ENCODE data around the gene IL6ST.
A peak's percentile ranks its signal among the peaks of the same experiment; 100 is the strongest.

Gene IL6ST

GRCh38 chr5:55918087-55919035, 76.4 kb downstream of the IL6ST start:
- no peak for DNase-seq (ENCODE audit: low read depth)

DNA sequence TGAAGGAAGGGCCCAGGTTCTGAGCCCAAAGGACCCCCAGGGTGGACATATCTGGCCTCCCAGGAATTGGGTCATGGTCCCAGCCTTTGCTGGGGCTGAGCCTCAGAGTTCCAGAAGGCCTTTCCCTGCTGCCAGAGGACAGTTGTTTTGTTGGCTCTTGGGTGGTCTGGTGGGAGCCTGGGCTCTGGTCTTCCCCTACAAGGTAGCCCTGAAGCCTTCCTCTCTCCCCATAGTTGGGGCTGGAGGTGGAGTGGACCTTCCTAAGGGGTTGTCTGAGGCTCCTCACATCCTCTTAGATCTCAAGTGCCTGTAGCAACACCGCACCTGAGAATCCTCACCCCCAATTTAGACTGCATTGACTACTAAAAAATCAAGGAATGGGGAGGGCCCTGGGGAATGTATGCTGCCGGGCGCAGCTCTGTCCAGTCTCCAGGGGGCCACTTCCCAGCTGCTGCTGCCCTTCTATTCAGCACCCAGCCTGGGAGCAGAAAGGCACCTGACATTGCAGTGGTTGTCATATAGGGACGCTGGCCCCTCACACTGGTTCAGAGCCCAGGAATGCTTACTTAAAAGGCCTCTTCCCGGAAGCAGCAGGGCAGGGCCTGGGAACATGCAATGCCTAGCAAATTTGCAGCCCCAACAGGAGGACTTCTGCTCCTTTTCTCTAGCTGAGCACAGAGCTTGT, 77.2 kb downstream of the IL6ST start:
- DNase-seq (ENCODE audit: low read depth): no peak

DNA sequence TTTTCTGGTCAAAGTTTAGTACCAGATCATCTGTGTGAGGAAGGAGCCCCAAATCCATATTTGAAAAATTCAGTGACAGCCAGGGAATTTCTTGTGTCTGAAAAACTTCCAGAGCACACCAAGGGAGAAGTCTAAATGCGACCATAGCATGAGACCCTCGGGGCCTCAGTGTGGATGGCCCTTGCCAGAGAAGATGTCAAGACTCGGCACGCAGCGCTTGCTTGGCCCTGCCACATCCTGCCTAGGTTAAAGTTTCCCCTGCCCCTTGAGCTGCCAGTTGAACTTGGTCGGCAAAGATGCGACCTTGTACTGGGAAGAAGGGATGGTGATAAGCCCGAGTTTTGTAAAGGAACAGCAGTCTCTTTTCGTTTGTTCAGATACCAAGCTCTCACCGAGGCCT, 77.8 kb downstream of the IL6ST start:
- DNase-seq (ENCODE audit: low read depth): no peak

DNA sequence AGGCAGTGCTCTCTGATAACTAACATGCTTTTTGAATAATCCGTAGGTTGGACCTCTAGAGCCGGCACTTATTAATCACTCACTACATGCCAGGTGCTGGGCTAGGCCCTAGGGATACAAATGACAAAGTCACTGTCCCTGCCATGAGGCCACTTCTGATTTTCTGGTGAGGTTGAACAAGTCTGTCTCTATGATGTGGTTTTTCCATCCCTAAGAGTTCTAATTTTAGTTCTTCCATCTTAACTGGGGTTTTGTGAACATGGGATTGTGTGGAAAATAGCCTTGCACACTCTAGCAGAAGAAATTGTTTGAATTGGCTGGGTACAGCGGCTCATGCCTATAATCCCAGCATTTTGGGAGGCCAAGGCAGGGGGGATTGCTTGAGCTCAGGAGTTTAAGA, 79.0 kb downstream of the IL6ST start:
- DNase-seq (ENCODE audit: low read depth): no peak

GRCh38 chr5:55914971-55915370, 79.8 kb downstream of the IL6ST start:
- no peak for DNase-seq (ENCODE audit: low read depth)

GRCh38 chr5:55913466-55914413, 81.0 kb downstream of the IL6ST start:
- DNase-seq (ENCODE audit: low read depth): no peak

DNA sequence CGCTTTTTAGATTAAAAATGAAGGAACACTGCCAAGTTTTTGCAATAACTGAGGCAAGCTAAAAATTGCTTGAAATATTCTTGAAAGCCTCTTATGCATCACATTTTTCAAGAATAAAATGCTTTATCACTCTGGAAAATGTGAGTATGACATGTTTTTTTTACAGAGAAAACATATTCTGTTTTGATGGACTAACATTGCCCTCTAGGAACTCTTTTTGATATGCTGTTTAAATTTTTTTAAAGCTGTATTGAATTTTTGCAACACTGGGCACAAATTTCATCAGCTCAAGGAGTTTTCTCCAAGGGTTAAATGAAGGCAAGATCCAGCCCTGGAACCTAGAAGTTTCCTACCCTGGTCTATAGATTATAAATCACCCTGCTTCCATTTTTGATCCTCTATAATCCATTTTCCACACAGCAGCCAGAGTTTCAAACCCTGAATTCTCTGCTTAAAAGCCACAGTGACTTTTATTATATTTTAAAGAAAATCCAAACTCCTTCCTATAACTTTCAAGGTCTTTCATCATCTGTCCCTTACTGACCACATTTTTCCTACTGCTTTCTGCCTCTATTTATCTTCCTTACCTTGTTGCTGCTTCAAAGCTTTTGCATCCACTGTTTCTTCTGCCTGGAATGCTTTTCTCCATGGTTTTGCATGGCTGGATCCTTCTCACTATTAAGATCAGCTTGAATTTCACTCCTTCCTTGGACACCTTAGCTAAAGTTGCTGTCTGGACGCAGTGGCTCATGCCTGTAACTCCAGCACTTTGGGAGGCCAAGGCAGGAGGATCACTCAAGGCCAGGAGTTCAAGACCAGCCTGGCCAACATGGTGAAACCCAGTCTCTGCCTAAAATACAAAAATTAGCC, 82.7 kb downstream of the IL6ST start:
- no peak for DNase-seq (ENCODE audit: low read depth)

DNA sequence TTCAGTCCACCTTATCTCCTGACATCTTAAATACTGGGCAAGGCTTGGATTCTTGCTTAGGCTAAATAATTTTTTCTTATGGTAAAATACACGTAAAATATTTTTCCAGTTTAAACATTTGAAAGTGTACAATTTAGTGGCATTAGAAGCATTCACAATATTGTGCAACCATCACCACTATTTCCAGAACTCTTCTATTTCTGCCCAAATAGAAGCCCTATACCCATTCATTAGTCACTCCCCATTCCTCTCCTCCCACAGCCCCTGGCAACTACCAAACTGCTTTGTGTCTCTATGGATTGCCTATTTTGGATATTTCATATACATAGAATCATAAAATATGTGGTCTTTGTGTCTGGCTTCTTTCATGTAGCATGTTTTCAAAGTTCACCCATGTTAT, 86.0 kb downstream of the IL6ST start:
- no peak for DNase-seq (ENCODE audit: low read depth)

GRCh38 chr5:55907927-55908326, 86.8 kb downstream of the IL6ST start:
- no peak for DNase-seq (ENCODE audit: low read depth)

GRCh38 chr5:55905251-55905650, 89.5 kb downstream of the IL6ST start:
- DNase-seq (ENCODE audit: low read depth): no peak

- no peak for DNase-seq (ENCODE audit: low read depth)
These were observed 90.6 kb downstream of the IL6ST start for GRCh38 chr5:55904152-55904551.

DNA sequence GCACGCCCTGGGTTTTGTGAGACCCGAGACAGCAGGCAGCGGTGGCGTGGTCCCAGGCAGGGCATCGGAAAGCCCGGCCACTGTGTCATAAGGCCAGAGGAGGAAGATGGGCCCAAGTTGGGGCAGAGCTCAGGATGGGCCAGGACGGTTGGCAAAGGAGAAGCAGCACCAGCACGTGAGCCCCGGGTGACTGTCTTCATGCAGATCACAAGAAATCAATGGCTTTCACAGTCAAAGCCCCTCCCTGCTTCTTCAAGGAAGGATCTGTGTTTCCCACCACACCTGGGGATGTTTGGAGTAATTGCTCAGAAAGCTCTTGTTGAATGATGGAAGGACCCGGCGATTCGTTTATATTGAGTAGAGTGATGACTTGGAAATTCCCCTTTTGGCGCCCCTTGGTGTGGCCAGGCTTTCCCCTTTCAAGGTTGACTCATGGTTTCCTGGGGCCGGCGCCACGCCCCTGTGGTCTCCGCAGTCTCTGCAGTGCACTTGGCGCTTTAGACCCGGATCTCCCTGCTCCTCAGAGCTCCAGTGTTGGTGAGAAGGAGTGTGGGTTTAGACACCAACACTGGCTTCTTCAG, 91.6 kb downstream of the IL6ST start:
- DNase-seq (ENCODE audit: low read depth): peak; percentile 69

DNA sequence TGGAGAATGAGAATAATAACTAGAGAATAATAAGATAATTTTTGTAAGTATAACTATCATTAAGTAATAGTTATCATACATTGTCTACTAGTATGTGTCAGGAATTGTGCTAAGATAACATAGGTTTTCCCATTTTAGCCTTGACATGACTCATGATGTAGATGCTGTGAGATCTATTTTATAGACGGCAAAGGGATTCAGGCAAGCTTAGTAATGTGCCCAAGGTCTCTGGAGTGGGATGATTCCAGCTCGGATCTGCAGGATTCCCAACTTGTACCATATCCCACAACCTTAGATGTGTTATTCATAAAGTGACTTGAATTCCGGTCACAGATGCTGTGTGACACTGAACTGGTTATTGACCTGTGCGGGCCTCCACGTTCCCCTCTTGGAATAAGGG, 92.1 kb downstream of the IL6ST start:
- no peak for DNase-seq (ENCODE audit: low read depth)

DNA sequence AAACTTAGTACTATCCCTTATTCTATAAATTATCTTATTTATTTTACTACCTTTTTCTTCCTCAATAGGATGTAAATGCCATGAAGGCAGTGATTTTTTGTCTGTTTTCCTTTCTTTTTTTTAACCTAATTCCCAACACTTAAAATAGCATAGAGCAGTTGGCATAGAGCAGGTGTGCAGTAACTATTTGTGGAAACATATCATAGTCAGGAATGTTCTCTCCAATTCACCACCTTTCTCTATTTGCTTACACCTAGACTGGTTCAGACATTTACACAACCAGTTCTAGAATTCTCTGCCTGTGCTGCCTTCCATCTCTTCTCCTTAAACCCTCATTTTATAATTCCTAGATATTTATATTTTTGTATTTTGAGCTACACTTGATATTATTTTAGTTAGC, 94.0 kb downstream of the IL6ST start:
- no peak for DNase-seq (ENCODE audit: low read depth)

- no peak for DNase-seq (ENCODE audit: low read depth)
These were observed 94.7 kb downstream of the IL6ST start for GRCh38 chr5:55900068-55900467.

GRCh38 chr5:55899344-55899743, 95.4 kb downstream of the IL6ST start:
- DNase-seq (ENCODE audit: low read depth): no peak

GRCh38 chr5:55897905-55898304, 96.9 kb downstream of the IL6ST start:
- peak; percentile 14 for DNase-seq (ENCODE audit: low read depth)

- no peak for DNase-seq (ENCODE audit: low read depth)
These were observed 97.4 kb downstream of the IL6ST start for GRCh38 chr5:55897206-55897894.

DNA sequence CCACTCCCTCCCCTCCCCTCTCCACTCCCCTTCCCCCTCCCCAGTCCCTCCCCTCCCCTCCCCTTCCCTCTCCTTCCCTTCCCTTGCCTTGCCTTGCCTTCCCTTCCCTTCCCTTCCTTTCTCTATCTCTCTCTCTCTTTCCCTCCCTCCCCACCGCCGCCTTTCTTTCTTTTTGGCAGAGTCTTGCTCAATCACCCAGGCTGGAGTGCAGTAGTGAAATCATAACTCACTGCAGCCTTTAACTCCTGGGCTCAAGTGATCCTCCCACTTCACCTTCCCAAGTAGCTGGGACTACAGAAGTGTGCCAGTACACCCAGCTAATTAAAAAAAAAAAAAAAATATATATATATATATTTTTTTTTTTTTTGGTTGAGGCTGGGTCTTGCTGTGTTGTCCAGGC, 98.1 kb downstream of the IL6ST start:
- no peak for DNase-seq (ENCODE audit: low read depth)

DNA sequence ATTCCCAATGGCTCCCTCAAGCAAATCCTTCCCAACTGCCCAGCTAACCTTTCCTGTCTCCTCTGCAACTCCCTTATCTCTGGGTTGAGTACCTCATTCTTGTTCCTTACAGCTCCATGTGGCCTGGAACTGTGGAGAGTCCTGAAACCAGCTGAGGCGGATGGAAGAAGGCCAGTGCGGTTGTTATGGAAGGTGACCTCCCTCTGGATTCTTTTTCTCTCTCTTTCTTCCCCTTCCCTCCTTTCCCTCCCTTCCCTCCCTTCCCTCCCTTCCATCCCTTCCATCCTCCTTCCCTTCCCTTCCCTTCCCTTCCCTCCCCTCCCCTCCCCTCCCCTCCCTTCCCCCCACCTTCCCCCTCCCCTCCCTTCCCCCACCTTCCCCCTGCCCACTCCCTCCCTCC, 98.5 kb downstream of the IL6ST start:
- DNase-seq (ENCODE audit: low read depth): no peak

All from stimulated activated CD8-positive, alpha-beta memory T cell treated with anti-CD3 and anti-CD28 coated beads, Interleukin-4, amount 100 ng/mL, for 24 hours (primary cell).